HG02840 (cell line): ENCODE measurements around the gene CNTN2.

Experiments
- ATAC-seq: cut with Tn5 transposase; IDR thresholded peaks from one replicate; pipeline ENCODE4 v1.9.1; 2021; ENCODE audit warnings: mild to moderate bottlenecking, moderate library complexity, moderate number of reproducible peaks; ENCODE audit not compliant: unreplicated experiment, low FRiP score

The CNTN2 gene

DNA sequence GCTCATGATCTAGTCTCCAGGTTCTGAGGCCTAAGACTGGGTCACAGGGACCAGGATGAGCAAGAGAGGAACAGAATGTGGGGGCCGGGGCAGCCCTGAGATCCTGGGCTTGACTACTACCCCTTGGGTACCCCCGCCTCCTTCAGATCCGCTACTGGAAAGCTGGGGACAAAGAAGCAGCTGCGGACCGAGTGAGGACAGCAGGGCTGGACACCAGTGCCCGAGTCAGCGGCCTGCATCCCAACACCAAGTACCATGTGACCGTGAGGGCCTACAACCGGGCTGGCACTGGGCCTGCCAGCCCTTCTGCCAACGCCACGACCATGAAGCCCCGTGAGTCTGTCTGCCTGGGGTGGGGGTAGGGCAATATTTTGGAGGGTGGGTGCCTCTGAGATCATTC lies 28.8 kb downstream of the CNTN2 start:
- no peak for ATAC-seq

DNA sequence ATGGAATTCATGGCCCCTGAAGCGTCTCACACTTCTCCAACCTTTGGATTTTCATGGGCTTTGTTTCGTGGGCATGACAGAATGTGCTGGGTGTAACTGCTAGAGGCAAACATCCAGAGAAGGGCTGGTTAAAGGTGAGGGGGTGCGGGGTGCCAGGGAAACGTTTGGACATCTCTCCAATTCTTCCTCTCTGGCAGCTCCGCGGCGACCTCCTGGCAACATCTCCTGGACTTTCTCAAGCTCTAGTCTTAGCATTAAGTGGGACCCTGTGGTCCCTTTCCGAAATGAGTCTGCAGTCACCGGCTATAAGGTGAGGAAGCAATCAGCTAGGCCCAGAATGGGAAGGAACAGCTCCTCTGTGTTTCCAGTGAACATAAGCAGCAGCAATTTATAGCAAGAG lies 29.3 kb downstream of the CNTN2 start:
- no peak for ATAC-seq

DNA sequence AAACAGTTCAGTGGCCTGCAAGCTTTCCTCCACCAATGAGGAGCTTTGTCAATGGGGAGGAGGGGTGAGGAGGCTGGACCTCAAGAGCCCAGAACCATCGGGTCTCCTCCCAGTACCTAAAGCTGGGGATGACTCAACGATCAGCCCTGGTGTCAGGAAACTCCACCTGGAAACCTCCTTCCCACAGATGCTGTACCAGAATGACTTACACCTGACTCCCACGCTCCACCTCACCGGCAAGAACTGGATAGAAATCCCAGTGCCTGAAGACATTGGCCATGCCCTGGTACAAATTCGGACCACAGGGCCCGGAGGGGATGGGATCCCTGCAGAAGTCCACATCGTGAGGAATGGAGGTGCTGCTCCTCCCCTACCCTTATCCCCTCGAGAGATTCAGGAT lies 29.9 kb downstream of the CNTN2 start:
- ATAC-seq: no peak

DNA sequence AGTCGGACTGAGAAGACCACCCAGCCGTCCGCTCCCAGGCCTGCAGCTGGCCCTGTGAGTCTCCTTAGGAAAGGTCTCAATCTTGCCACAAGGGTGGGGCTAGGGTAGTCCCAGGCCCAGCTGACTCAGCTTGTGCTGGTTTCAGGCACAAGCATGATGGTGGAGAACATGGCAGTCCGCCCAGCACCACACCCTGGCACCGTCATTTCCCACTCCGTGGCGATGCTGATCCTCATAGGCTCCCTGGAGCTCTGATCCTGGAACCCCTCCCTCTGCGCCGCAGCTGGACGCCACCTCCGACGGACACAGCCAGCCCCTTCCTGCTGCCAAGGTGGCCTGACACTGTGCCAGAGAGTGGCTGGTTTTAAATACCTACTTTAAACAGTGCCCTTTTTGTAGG lies 30.5 kb downstream of the CNTN2 start:
- ATAC-seq: no peak

DNA sequence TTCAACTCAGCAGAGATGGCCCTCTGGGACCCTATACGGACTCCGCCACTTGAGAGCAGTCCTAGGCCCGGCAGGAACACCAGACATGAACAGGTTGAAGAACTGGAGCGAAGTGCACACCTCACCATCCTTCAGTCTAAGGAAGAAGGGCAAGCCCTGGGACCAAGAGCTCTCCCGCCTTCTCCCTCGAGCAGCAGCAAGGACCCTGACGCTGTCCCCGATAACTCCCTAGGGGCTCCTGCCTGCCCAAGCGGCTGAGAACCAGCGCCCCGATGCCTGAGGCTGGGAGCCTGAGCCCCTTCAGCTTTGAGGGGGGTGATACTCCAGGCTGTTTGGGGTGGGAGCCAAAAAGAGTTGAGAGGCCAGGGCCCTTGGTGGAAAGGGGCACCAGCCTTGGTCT lies 31.1 kb downstream of the CNTN2 start:
- ATAC-seq: no peak

DNA sequence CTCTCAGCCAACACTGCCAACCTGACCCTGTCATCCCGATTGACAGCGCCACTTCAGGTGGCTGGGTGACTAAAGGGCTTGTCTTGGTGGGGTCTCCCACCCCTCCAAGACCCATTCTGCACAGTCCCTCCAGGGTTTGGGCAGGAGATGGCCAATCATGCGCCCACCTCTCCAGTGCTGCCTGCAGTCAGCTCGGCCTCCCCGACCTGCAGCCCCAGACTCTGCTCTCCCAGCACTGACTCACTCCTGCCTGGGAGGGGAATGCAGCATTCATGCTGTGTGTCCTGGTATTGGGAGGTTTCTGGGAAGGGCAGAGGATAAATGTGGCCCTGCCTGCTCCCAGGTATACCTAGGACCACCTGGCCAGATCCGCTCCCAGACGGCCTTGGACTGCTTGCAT lies 31.5 kb downstream of the CNTN2 start:
- no peak for ATAC-seq

DNA sequence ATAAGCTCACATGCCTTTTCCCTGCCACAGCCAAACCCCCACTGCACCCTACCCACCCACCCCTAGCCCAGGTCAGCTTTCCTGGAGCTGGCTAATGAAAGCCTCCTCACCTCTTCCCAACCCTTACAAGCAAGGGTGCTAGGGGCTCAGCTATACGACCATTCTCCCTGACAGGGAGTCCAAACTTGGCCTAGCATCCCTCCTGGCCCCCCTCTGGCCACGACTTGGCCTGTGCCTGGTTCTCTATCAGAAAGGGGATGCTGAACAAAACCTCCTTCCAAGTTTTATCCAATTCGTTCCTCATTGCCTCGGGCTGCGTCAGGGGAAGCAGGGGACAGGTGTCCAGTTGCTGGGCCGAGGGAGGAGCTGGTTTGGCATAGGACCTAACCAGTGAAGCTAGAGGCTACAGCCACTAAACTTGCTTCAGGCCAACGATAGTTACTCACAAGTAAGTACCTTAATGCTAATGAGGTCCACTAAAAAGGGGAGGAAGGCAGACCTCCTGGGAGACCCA lies 32.7 kb downstream of the CNTN2 start:
- no peak for ATAC-seq

DNA sequence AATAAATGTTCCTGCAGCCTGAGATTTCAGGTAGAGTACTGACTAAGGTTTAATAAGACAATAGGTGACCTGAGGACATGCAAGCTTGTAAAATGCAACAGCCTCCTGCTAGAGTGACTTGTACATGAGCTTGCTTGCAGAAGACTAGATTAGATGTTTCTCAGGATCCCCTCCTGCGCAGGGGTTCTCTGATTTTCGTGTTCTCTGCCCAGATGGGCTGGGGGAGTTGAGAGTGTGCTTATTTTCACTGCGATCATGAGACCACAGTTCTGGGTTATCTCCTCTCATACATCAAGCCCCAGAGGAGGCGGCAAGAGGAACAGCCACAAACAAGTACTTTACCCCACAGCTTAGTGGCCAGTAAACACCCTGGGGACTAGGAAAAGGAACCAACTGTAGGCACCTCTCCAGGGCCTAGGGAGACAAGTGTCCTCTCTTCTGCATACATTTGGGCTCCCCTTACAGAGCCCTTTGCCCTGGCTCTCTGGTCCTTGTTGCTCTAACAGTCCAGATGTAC lies 33.3 kb downstream of the CNTN2 start:
- ATAC-seq: no peak

DNA sequence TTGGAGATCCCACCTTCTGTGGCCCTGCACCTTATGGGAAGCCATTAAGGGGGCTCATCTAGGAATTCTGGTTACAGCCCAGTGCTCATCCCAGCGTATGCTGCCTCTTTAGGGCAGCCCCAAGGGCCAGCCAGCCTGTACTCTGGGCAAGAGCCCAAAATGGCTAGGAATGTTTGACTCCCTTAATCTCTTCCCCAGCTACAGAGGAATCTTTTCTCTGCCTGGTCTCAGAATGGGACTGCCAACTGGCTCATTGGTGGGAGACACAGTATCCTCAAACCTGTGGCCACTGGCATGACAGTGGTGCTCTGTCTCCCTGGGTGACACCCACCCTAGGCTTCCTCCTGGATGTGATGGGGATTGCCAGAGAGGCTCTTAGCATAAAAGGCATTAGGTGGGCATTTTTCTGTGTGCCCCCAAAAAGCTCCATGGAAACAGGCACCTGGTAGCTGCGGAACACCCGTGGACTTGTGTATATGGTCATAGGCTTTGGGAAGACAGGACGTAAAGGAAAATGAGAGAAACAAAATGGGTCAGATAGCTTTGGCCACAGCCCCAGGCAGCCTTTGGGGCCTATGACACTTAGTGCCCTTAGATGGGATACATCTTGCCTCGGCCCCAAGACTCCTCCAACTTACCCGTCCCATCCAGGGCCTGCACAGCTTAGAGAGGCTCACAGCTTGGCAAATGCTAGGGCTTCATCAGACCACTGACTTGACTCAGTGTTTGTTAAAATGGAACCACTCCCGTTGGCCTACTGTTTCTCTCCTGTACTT lies 34.3 kb downstream of the CNTN2 start:
- ATAC-seq: no peak

DNA sequence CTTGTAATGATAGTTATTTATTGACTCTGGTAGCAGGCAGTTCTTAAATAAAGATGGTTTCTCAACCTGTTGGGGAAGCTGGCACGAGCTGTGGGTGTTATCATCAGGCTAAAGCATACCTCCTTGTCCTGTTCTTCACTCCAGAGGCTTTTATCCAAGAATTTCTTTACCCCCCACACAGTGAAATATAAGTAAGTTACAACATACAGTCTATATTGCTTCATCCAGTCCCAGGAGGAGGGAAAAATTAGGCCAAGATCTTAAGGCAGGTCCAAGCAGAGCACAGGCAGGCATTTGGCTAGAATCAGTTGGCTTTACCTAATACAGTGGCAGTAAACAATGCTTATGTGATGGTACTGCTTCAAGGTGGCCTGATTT lies 34.9 kb downstream of the CNTN2 start:
- no peak for ATAC-seq

DNA sequence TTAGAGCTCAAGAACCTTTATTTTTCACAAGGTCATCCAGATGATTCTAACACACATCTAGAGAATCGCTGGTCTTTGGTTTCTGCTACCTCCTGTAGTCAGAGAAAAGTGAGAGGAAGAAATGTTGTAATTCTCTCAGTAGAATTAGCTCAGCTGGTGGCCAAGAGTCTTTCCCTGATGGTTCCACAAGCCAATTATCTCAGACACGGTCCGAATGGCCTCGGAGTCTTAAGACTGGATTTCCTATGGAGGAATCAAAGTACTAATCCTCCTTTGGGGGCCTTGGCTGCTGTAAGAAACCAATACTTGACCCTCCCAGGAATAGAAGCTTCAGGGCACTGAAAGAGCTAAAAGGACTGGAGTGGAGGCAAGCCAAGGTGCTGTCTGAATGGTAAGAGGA lies 39.4 kb downstream of the CNTN2 start:
- no peak for ATAC-seq

DNA sequence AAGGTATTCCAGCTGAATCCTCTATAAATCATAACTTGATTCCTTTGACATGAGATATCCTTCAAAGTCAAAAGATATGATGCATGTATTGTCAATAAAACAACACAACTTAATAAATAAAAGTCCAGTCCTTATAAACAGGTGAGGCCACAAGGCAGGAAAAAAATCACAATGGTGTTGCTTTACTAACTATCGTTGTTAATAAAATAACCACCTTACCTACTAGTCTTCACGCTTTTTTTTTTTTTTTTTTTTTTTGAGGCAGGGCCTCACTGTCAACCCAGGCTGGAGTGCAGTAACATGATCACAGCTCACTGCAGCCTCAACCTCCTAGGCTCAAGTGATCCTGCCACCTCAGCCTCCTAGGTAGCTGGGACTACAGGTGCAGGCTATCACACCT lies 41.3 kb downstream of the CNTN2 start, which contains the start of gene TMEM81:
Gene TMEM81, minus strand, starts transcription at position 101 of the 400 bp plus-strand sequence. CDS start 140 bp downstream, outside the sequence.
- ATAC-seq: no peak

DNA sequence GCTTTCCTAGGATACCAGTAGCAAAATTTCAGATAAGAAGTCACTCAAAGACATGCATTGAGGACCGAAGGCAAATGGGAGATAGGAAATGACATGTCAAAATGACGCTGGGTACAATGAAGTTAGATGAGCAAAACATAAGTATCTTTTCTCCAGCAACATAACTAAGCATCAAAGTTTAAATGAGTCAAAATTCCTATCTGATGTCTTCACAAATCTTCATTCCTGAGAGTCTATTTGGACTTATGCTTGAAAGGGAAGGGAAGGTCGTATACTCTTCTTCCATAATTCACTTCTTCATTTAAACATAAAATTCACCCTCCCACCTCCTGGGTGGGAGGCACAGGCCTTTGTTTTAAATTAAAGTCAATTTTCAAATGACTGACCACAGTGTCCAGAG lies 45.3 kb downstream of the CNTN2 start:
- ATAC-seq: no peak

DNA sequence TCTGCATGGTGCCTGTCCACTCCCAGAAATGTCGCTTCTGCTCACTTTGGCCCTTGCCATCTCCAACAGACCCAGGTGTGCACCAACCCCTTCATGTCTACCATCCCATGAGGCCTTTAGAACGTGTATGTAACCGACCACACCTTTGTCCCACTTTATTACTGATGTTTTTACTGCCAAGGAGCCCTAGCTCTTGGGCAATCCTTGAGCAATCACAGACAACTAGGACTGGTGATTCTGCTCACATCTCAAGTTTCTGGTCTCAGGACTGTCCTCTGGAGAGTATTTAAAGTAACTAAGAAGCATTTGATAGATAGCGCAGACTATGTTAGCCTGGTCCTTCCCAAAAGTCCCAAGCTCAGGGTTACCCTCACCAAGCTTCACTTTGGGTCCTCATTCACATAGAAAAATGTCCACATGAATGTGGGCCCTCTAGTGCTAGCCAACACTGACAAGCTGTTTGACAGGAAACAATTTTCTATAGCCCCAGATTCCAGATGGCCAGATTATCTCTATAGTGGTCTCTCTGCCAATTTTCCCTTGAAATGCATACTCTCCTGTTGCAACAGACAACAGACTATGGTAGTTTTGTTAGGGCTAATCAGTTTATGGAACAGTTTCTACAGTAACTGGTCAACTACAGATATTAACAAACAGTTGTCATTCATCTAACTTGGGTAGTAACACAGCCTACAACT lies 48.2 kb downstream of the CNTN2 start:
- no peak for ATAC-seq

DNA sequence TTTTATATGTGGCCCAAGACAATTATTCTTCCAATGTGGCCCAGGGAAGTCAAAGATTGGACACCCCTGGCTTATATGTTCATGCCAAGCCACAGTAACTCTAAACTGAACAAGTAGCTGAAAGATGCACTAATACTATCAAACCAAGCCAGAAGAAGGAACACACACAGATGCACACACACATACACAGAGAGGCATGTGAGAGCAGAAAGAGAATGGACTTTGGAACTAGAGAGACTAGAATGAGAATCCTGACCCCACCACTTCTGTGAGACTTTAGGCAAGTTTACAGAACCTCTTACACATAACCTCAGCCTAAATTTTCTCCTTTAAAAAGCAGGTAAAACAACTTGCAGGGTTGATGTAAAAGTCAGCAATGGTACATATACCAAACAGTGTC lies 52.4 kb downstream of the CNTN2 start:
- no peak for ATAC-seq

DNA sequence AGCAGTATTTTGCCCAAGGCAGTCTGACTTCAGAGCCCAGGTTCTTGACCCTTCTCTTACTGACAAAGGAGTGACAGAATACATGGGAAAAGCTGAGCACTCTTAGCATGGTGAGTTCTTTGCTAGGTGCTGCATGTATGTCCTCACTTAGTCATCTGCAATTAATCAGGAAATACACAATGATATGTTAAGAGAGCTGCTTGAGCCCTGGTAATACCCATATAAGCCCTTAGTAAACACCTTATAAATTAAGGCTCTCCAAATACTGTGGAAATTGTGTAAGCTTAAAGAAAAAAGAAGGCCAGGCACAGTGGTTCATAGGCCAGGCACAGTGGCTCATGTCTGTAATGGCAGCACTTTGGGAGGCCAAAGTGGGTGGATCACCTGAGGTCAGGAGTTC lies 55.2 kb downstream of the CNTN2 start:
- no peak for ATAC-seq

DNA sequence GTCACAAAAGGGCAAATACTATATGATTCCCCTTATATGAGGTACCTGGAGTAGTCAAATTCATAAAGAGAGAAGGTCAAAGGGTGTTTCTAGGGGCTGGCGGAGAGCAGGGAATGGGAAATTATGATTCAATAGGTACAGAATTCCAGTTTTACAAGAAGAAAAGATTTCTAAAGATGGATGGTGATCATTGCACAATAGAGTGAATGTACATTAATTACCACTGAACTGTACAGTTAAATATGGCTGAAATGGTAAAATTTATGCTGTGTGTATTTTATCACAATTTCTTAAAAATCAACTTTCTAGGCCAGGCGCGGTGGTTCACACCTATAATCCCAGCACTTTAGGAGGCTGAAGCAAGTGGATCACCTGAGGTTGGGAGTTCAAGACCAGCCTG lies 59.4 kb downstream of the CNTN2 start:
- no peak for ATAC-seq

DNA sequence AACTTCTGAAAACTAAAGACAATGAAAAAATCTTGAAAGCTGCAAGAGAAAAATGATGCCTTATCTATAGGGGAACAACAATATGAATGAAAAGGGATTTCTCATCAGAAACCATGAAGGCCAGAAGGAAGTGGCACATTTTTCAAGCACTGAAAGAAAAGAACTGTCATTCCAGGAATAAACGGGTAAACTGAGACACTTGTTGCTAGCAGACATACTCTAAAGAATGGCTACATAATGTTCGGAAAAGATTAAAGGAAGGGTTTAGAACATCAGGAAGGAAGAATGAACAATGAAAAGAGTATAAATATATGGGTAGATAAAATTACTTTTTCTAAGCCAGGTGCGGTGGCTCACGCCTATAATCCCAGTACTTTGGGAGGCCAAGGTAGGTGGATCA lies 64.3 kb downstream of the CNTN2 start:
- ATAC-seq: no peak

DNA sequence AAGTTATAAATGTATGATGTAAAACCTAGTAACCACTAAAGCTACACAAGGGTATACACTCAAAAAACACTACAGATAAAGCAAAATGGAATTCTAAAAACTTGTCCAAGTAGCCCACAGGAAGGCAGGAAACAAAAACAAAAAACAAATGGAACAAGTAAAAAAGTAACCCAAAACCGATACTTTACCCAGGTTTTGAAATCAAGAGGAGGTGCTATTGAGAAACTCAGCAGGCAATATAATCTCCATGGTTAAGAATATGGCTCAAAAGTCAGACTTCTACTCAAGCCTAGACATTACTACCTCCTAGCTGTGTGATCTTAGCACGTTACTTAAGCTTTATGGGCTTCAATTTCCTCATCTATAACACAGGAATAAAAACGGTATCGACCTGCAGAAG lies 65.5 kb downstream of the CNTN2 start:
- no peak for ATAC-seq

DNA sequence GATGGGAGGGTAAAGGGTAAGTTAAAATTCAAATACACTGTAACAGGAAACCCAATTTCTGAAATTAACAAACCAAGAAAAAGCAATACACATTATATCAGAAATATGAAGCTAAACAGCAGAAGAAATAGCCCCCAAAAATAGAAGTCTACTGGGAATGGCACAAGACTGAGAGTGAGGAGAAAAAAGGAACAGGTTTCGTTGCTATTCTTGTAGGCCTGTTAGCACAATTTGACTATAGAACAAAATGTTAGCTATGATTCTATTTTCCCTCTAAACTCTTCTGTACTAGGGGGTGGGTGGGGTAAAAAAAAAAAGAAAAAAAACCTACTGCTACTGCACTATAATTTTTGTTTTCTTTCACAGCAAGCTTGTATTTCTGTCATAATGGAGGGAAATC lies 66.3 kb downstream of the CNTN2 start:
- ATAC-seq: no peak

DNA sequence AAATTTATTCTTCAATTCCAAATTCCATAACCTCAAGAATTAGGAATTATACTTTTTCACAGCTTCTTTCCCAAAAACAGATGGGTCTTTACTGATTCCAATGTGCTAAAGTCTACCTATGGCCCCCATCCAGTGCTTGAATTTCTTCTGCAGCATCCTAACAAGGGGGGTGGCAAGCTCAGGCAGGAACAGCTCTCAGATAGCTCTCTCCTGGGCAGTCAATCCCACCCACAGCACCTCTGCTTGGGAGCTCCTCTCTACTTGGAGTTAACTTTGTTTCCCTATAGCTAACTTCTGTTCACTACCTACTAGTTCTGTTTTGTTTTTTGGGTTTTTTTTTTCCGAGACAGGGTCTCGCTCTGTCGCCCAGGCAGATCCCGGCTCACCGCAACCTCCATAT lies 66.7 kb downstream of the CNTN2 start:
- no peak for ATAC-seq

DNA sequence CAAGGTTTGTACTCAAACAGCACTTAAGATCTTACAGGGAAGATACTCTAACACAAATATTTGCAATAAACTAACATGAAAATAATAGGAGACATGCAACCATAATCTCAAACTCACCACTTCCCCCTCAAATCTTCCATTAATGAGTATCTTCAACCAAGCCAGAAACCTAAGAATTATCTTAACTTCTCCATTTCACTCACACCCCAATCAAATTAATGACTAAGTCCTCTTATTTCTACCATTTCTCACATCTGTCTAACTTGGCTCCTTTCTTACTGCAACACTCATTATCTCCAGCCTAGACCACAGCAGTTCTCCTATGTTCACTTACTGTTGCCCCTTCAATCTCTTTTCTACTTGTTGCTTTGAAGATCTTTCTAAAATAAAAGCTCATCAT lies 68.3 kb downstream of the CNTN2 start:
- no peak for ATAC-seq
